Gastrocnemius medialis (tissue), 4 donors: ENCODE measurements around the gene DPH2.

Experiments
- POLR2A ChIP-seq, 2 donors: fragments of 450-650 bp; IDR thresholded peaks; one replicate each; pipeline ENCODE4 v1.6.1; 2017; ENCODE audit warnings: antibody characterized with exemption in 2 of 2, mild to moderate bottlenecking in 2 of 2, moderate library complexity in 2 of 2
- TF ChIP-seq, protein P1 (sequence below), 5 experiments: fragments of 450-650 bp in 3 of 5; fragments of 200-600 bp in 2 of 5; sonication (generic) in 2 of 5; IDR thresholded peaks in 4 of 5; conservative IDR thresholded peaks in 1 of 5; 1 replicate in 4 of 5; 2 replicates in 1 of 5; pipeline ENCODE4 v1.5.1; 2016 to 2019; ENCODE audit warnings: antibody characterized with exemption in 5 of 5, mild to moderate bottlenecking in 3 of 5, moderate library complexity in 3 of 5

DNA sequence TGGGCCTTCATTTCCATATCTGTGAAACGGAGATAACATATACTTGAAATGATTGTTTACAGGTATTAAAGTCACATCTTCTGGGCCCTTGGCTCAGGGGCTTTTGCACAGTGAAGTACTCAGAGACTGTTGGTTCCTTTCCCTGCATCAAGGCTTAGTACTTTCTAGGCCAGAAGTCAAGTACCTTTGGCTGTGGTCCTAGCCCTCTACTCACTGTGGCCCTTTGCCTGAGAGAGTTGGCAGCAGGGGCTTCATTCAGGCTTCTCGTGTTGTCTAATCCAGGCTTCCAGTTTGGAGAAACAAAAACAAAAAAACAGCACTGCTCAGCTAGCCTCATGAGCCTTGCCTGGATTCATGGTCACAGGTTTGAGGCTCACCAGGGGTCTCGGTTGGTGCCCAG, 8.1 kb upstream of the DPH2 start:
- TF ChIP-seq, protein P1, sequence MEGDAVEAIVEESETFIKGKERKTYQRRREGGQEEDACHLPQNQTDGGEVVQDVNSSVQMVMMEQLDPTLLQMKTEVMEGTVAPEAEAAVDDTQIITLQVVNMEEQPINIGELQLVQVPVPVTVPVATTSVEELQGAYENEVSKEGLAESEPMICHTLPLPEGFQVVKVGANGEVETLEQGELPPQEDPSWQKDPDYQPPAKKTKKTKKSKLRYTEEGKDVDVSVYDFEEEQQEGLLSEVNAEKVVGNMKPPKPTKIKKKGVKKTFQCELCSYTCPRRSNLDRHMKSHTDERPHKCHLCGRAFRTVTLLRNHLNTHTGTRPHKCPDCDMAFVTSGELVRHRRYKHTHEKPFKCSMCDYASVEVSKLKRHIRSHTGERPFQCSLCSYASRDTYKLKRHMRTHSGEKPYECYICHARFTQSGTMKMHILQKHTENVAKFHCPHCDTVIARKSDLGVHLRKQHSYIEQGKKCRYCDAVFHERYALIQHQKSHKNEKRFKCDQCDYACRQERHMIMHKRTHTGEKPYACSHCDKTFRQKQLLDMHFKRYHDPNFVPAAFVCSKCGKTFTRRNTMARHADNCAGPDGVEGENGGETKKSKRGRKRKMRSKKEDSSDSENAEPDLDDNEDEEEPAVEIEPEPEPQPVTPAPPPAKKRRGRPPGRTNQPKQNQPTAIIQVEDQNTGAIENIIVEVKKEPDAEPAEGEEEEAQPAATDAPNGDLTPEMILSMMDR (IDR thresholded peaks at IDR 0.05 in 4 of 5, conservative IDR thresholded peaks at IDR 0.05 in 1 of 5) = no peak
- TF ChIP-seq POLR2A (IDR thresholded peaks at IDR 0.05) = no peak
